HepG2 (cell line): ENCODE measurements around the gene CNNM1.

Experiments used
- ATF1 ChIP-seq: IDR thresholded peaks from 2 replicates; pipeline ENCODE4 v1.6.1; 2016; ENCODE audit warnings: mild to moderate bottlenecking, control low read depth
- GATAD2A ChIP-seq: IDR thresholded peaks from 2 replicates; pipeline ENCODE4 v1.6.1; 2016
- JUND ChIP-seq: sonication (generic); formaldehyde crosslinking; IDR thresholded peaks from 2 replicates; pipeline ENCODE4 v1.8.0; 2022; ENCODE audit warnings: mild to moderate bottlenecking, missing genetic modification reagents
- KAT8 ChIP-seq: IDR thresholded peaks from 2 replicates; pipeline ENCODE4 v1.6.1; 2016; ENCODE audit warnings: missing genetic modification reagents, missing compliant biosample characterization
- NFE2L2 ChIP-seq: fragments of 150-350 bp; IDR thresholded peaks from 2 replicates; pipeline ENCODE4 v1.6.1; 2014; ENCODE audit warnings: low read length
- SALL1 ChIP-seq: sonication (generic); formaldehyde crosslinking; IDR thresholded peaks from 2 replicates; pipeline ENCODE4 v1.8.0; 2022; ENCODE audit warnings: mild to moderate bottlenecking, missing genetic modification reagents
- SIN3A ChIP-seq: IDR thresholded peaks from 2 replicates; pipeline ENCODE4 v1.6.1; 2011; ENCODE audit warnings: low read depth, mild to moderate bottlenecking, control low read depth, low read length, borderline replicate concordance
- SP1 ChIP-seq, 2 experiments: fragments of 450-650 bp in 1 of 2; sonication (generic) in 1 of 2; formaldehyde crosslinking in 1 of 2; IDR thresholded peaks; 2 replicates each; pipeline versions ENCODE4 v1.4.0 to v1.6.1; 2016 to 2020; ENCODE audit warnings: missing genetic modification reagents in 1 of 2
- ZBTB8A ChIP-seq: sonication (generic); formaldehyde crosslinking; IDR thresholded peaks from 2 replicates; pipeline ENCODE4 v1.4.0; 2020; ENCODE audit warnings: mild to moderate bottlenecking, low read depth, missing genetic modification reagents, borderline replicate concordance
- ZNF510 ChIP-seq: sonication (generic); formaldehyde crosslinking; IDR thresholded peaks from 2 replicates; pipeline ENCODE4 v1.4.0; 2020; ENCODE audit warnings: low read depth, mild to moderate bottlenecking, missing genetic modification reagents
- ZNF713 ChIP-seq: sonication (generic); formaldehyde crosslinking; IDR thresholded peaks from 2 replicates; pipeline ENCODE4 v1.4.0; 2020; ENCODE audit warnings: mild to moderate bottlenecking, missing genetic modification reagents

- TF ChIP-seq JUND (no peak), GATAD2A (CRISPR knock-in tag) (no peak), ZNF510 (CRISPR knock-in tag) (no peak), KAT8 (CRISPR knock-in tag) (no peak), NFE2L2 (no peak), SP1 (IDR thresholded peaks at IDR 0.05) (no peak), SP1 (CRISPR knock-in tag; IDR thresholded peaks at IDR 0.05) (no peak), SIN3A (no peak), ZNF713 (CRISPR knock-in tag) (no peak), ZBTB8A (CRISPR knock-in tag) (no peak), ATF1 (no peak), SALL1 (CRISPR knock-in tag) (no peak)
Measured at GRCh38 chr10:99375426-99375825, 46.3 kb downstream of the CNNM1 start.
